Activated CD8-positive, alpha-beta T cell treated with anti-CD3 and anti-CD28 coated beads for 36 hours (primary cell): ENCODE results near the gene C6orf52. TPM values are rescaled to one million over a fixed set of nuclear protein-coding genes. Genes with fewer than 3 reads are reported as not detected.

ENCODE experiments used
- ATAC-seq: fragments of 200-7000 bp; cut with Tn5 transposase; one replicate; pipeline ENCODE4 v1.10.0; 2021; ENCODE audit warnings: mild to moderate bottlenecking, moderate library complexity
- CTCF ChIA-PET: fragments of 350-600 bp; sonication (Branson Sonifier 250); formaldehyde crosslinking; loops from one replicate; lab custom pipeline; 2021; ENCODE audit warnings: antibody characterized with exemption; lab: Charles Lee
- POLR2A ChIA-PET: fragments of 350-600 bp; sonication (Branson Sonifier 250); formaldehyde crosslinking; loops from one replicate; lab custom pipeline; 2021; ENCODE audit warnings: antibody characterized with exemption; lab: Charles Lee
- DNase-seq: peaks from one replicate; pipeline ENCODE4 v3.0.0-alpha.2; 2020
- H3K27ac Mint-ChIP-seq: one replicate; pipeline ENCODE4 v1.8.0; 2021; ENCODE audit warnings: mild to moderate bottlenecking, mixed read lengths
- H3K27me3 Mint-ChIP-seq: one replicate; pipeline ENCODE4 v1.8.0; 2021; ENCODE audit warnings: mixed read lengths
- H3K36me3 Mint-ChIP-seq: one replicate; pipeline ENCODE4 v1.8.0; 2021; ENCODE audit warnings: low read depth, mixed read lengths
- H3K4me1 Mint-ChIP-seq: one replicate; pipeline ENCODE4 v1.8.0; 2021; ENCODE audit warnings: low read depth, mixed read lengths
- H3K4me3 Mint-ChIP-seq: one replicate; pipeline ENCODE4 v1.8.0; 2021; ENCODE audit warnings: mild to moderate bottlenecking, moderate library complexity, mixed read lengths
- H3K9me3 Mint-ChIP-seq: one replicate; pipeline ENCODE4 v1.8.0; 2021; ENCODE audit warnings: mixed read lengths
- intact Hi-C: fragments of 100-400 bp; cut with micrococcal nuclease; formaldehyde crosslinking; loops from one replicate; pipeline ENCODE4 v1.10.0; 2022
- total RNA-seq, 2 experiments: library from RNA; stranded (reverse); gene quantifications; one replicate each; pipeline ENCODE4 v1.2.3, GENCODE V29; 2021
- TF ChIP-seq, protein P1 (sequence below): fragments of 200-600 bp; IDR thresholded peaks from one replicate; pipeline ENCODE4 v1.8.0; 2022; ENCODE audit warnings: antibody characterized with exemption, mild to moderate bottlenecking

The C6orf52 gene
- total RNA-seq, 2 experiments from 2014 or later, result 2.6 to 3.3 TPM

DNA sequence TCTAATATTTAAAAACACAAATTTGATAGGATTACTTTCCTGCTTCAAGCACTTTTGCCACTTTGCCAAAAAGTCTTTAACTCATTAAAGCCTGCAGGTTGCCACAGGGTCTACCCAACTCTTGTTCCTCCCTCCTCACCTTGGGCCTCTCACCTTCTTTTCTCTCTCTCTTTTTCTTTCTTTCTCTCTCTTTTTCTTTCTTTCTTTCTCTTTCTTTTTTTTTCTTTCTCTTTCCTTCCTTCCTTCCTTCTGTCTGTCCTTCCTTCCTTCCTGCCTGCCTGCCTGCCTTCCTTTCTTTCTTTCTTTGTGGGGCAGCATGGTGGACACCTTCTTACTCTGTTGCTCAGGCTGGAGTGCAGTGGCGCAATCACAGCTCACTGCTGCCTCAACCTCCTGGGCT, 50.2 kb downstream of the C6orf52 start:
- Mint-ChIP-seq H3K36me3 (no peaks in the 10 kb centered on the region), H3K4me1 (peaks cover 11% of the 10 kb centered on the region), H3K27me3 (peaks cover 11% of the 10 kb centered on the region), H3K9me3 (no peaks in the 10 kb centered on the region), H3K4me3 (no peak overlapping the region), H3K27ac (no peak overlapping the region)
- intact Hi-C loops, result no loop called here
- no peak for DNase-seq
- TF ChIP-seq, protein P1, sequence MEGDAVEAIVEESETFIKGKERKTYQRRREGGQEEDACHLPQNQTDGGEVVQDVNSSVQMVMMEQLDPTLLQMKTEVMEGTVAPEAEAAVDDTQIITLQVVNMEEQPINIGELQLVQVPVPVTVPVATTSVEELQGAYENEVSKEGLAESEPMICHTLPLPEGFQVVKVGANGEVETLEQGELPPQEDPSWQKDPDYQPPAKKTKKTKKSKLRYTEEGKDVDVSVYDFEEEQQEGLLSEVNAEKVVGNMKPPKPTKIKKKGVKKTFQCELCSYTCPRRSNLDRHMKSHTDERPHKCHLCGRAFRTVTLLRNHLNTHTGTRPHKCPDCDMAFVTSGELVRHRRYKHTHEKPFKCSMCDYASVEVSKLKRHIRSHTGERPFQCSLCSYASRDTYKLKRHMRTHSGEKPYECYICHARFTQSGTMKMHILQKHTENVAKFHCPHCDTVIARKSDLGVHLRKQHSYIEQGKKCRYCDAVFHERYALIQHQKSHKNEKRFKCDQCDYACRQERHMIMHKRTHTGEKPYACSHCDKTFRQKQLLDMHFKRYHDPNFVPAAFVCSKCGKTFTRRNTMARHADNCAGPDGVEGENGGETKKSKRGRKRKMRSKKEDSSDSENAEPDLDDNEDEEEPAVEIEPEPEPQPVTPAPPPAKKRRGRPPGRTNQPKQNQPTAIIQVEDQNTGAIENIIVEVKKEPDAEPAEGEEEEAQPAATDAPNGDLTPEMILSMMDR, result no peak
- ChIA-PET CTCF (no interaction called here), POLR2A (interaction anchor here (1.0 kb wide), 1 partner anchor 12 kb away, joined by 3 read pairs; no protein-coding TSS in a partner anchor)
- ATAC-seq, result no peak

DNA sequence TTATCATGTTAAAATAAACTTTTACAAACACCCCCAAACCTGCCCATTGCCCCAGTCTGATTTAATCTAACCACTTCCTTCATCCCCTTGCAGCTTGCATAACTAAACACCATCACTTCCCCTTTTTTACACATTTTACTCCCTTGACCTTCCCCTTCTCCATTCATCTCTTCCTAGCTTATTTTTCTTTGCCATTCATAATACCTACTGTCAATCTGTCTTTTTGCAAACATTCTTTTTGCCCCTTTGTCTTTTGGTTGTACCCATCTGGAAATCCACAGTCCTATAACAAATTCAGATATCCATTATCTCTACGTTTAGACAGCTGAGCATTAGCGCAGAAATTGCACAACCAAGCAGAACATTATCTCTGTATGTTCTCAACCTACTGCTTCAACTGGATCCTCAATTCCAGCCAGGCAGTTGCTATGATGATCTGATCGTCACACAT, 51.2 kb downstream of the C6orf52 start:
- no peak overlapping the region for H3K4me3 Mint-ChIP-seq
- intact Hi-C loops, result no loop called here
- TF ChIP-seq, protein P1, result no peak
- DNase-seq (no peak), ATAC-seq (no peak)
- H3K4me1 Mint-ChIP-seq, result peaks cover 11% of the 10 kb centered on the region
- CTCF ChIA-PET, result no interaction called here
- H3K27ac Mint-ChIP-seq, result no peak overlapping the region
- no peaks in the 10 kb centered on the region for H3K9me3 Mint-ChIP-seq
- POLR2A ChIA-PET, result interaction anchor here (1.0 kb wide), 1 partner anchor 13 kb away, joined by 3 read pairs; no protein-coding TSS in a partner anchor
- H3K27me3 Mint-ChIP-seq, result peaks cover 11% of the 10 kb centered on the region
- no peaks in the 10 kb centered on the region for H3K36me3 Mint-ChIP-seq

DNA sequence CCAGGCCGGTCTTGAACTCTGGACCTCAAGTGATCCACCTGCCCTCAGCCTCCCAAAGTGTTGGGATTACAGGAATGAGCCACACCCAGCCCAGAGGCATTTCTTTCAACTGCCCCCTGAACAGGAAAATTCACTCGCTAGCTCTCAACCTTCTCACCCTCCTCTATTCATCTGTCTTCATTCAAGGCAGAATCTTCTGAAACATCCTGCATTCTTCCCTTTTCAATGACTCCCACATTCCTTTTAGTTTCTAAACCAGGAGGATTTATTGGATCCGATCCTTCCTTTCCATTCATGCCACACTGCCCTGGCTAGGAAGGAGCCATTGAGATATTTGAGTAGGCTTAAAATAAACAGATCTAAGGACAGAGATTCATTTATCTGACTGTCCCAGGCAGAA, 52.9 kb downstream of the C6orf52 start:
- ATAC-seq, result no peak
- DNase-seq, result no peak
- peaks cover 11% of the 10 kb centered on the region for H3K27me3 Mint-ChIP-seq
- H3K36me3 Mint-ChIP-seq, result no peaks in the 10 kb centered on the region
- no peaks in the 10 kb centered on the region for H3K9me3 Mint-ChIP-seq
- ChIA-PET POLR2A (no interaction called here), CTCF (no interaction called here)
- intact Hi-C loops, result no loop called here
- TF ChIP-seq, protein P1, result no peak
- no peak overlapping the region for H3K27ac Mint-ChIP-seq
- peaks cover 11% of the 10 kb centered on the region for H3K4me1 Mint-ChIP-seq
- H3K4me3 Mint-ChIP-seq, result no peak overlapping the region

DNA sequence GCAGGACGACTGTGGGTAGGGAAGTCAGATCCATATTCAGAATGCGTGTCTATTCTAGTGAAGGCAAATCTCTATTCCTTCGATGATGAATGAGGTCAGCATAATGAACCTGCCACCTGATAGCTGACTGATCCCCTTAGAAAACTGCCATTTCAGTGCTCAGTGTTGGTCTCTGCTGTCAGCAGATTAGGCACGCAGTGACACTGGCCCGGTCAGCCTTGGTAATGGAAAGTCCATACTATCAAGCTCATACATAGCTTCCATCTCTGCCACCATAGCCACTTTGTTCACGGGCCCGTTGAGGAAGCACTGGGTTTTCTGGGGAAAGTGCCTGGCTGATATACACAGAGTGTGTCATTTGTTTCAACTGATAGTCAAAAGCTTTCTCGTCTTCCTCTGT, 54.0 kb downstream of the C6orf52 start:
- Mint-ChIP-seq H3K4me3 (no peak overlapping the region), H3K27ac (no peak overlapping the region), H3K9me3 (no peaks in the 10 kb centered on the region), H3K4me1 (peaks cover 11% of the 10 kb centered on the region), H3K27me3 (peaks cover 11% of the 10 kb centered on the region), H3K36me3 (no peaks in the 10 kb centered on the region)
- CTCF ChIA-PET, result interaction anchor here (0.7 kb wide), 1 partner anchor 10 kb away, joined by 3 read pairs; no protein-coding TSS in a partner anchor
- ATAC-seq, result no peak
- DNase-seq, result no peak
- intact Hi-C loops, result no loop called here
- TF ChIP-seq, protein P1, result no peak
- POLR2A ChIA-PET, result interaction anchor here (1.2 kb wide), 1 partner anchor 12 kb away, joined by 4 read pairs; no protein-coding TSS in a partner anchor

DNA sequence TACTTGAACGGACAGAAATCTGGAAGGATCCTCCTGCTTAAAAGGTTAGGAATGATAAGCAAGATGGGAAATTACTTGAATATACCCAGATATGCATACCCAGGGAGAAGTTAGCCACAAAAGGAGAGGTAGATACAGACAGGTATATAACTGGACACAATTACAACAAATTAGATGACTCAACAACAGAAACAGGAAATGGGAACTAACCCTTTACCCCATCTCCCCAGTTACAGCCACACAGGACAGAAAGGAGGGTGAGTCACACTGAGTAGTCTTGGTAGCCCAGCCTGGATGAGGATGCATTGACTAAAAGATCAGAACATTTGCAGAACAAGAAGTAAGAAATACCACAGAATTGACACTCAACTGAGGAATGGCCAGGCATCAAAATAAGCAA, 61.2 kb downstream of the C6orf52 start:
- ATAC-seq (peak; percentile 99), DNase-seq (peak; percentile 22)
- Mint-ChIP-seq H3K9me3 (no peaks in the 10 kb centered on the region), H3K27ac (no peak overlapping the region), H3K27me3 (no peaks in the 10 kb centered on the region), H3K36me3 (no peaks in the 10 kb centered on the region), H3K4me3 (no peak overlapping the region), H3K4me1 (peaks cover 5% of the 10 kb centered on the region)
- CTCF ChIA-PET, result no interaction called here
- POLR2A ChIA-PET, result no interaction called here
- TF ChIP-seq, protein P1, result no peak
- intact Hi-C loops, result no loop called here
